ENCODE measurements around the gene EMILIN3. TPM values are rescaled to one million over a fixed set of nuclear protein-coding genes. Genes with fewer than 3 reads are reported as not detected.

Gene EMILIN3
- total RNA-seq, 1 experiment from 2014 or later = not detected

- Histone ChIP-seq H3K27me3 (ENCODE audit: insufficient read depth, low read length) (no peaks in the 10 kb centered on the region), H4K20me1 (ENCODE audit: insufficient read depth) (no peaks in the 10 kb centered on the region), H3K4me2 (ENCODE audit: low read length) (no peak overlapping the region), H3K9me3 (ENCODE audit: control insufficient read depth in 1 of 2, insufficient read depth in 1 of 2, low read depth in 1 of 2, low read length in 2 of 2) (no peaks in the 10 kb centered on the region), H3K9me2 (ENCODE audit: insufficient read depth) (no peaks in the 10 kb centered on the region), H3K36me3 (ENCODE audit: control insufficient read depth in 1 of 2, insufficient read depth in 2 of 2, low read length in 2 of 2) (no peaks in the 10 kb centered on the region), H2AFZ (ENCODE audit: low read depth, low read length, poor library complexity, severe bottlenecking) (no peak overlapping the region), H3K4me1 (ENCODE audit: control insufficient read depth in 1 of 2, insufficient read depth in 2 of 2, low read length in 2 of 2) (peaks cover 7 to 19% of the 10 kb centered on the region in 2 experiments; a peak in 3 of 4 replicates), H3K79me2 (ENCODE audit: insufficient read depth, low read length) (no peaks in the 10 kb centered on the region), H3K9ac (ENCODE audit: low read length) (no peak overlapping the region), H3K4me3 (replicated peaks in 1 of 2; ENCODE audit: low read depth in 1 of 2, low read length in 2 of 2) (no peak overlapping the region), H3K27ac (ENCODE audit: low read depth, low read length) (no peak overlapping the region)
- ChIA-PET POLR2A (no interaction called here), RAD21 (ENCODE audit: low non-redundant PET in 1 of 2, low total read pairs in 2 of 2, uncharacterized antibody in 2 of 2, unreplicated experiment in 2 of 2) (no interaction called here), CTCF (interaction anchor here (1.2 to 1.8 kb wide), 2 partner anchors 9 to 10 kb away, joined by 4 to 15 read pairs; partner anchors contain the start of gene LPIN3)
- DNase-seq (ENCODE audit: low read depth, low spot score) (no peak), ATAC-seq (no peak)
- intact Hi-C loops (cut with micrococcal nuclease) = no loop called here
- no TSS peak for BruUV-seq (replicated peaks)
- TF ChIP-seq CBX3 (IDR thresholded peaks at IDR 0.05; ENCODE audit: low read depth) = no peak
- no peak for TF ChIP-seq YY1 (IDR thresholded peaks at IDR 0.05; ENCODE audit: extremely low read depth, insufficient replicate concordance, low read depth, low read length)
- no peak for TF ChIP-seq REST (IDR thresholded peaks at IDR 0.05; ENCODE audit: low read depth)
- TF ChIP-seq, protein P1, sequence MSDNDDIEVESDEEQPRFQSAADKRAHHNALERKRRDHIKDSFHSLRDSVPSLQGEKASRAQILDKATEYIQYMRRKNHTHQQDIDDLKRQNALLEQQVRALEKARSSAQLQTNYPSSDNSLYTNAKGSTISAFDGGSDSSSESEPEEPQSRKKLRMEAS (IDR thresholded peaks at IDR 0.05) = no peak
- no peak for TF ChIP-seq EGR1 (IDR thresholded peaks at IDR 0.05; ENCODE audit: low read depth)
These were observed 35.7 kb downstream of the EMILIN3 start for GRCh38 chr20:41330941-41331340.

- no peak for DNase-seq (ENCODE audit: low read depth, low spot score)
- Histone ChIP-seq H4K20me1 (ENCODE audit: insufficient read depth) (no peaks in the 10 kb centered on the region), H3K9me2 (ENCODE audit: insufficient read depth) (no peaks in the 10 kb centered on the region), H3K27me3 (ENCODE audit: insufficient read depth, low read length) (no peaks in the 10 kb centered on the region), H3K27ac (ENCODE audit: low read depth, low read length) (no peak overlapping the region), H3K36me3 (ENCODE audit: control insufficient read depth in 1 of 2, insufficient read depth in 2 of 2, low read length in 2 of 2) (no peaks in the 10 kb centered on the region), H2AFZ (ENCODE audit: low read depth, low read length, poor library complexity, severe bottlenecking) (peak overlapping the region; percentile 99), H3K4me3 (replicated peaks in 1 of 2; ENCODE audit: low read depth in 1 of 2, low read length in 2 of 2) (no peak overlapping the region), H3K4me1 (ENCODE audit: control insufficient read depth in 1 of 2, insufficient read depth in 2 of 2, low read length in 2 of 2) (peaks cover 7 to 19% of the 10 kb centered on the region in 2 experiments; a peak in 3 of 4 replicates), H3K79me2 (ENCODE audit: insufficient read depth, low read length) (no peaks in the 10 kb centered on the region), H3K4me2 (ENCODE audit: low read length) (no peak overlapping the region), H3K9ac (ENCODE audit: low read length) (no peak overlapping the region), H3K9me3 (ENCODE audit: control insufficient read depth in 1 of 2, insufficient read depth in 1 of 2, low read depth in 1 of 2, low read length in 2 of 2) (no peaks in the 10 kb centered on the region)
- RAD21 ChIA-PET (ENCODE audit: low non-redundant PET in 1 of 2, low total read pairs in 2 of 2, uncharacterized antibody in 2 of 2, unreplicated experiment in 2 of 2) = no interaction called here
- TF ChIP-seq RAD21 (IDR thresholded peaks at IDR 0.05; ENCODE audit: low read depth) (no peak), ZNF274 (IDR thresholded peaks at IDR 0.05; ENCODE audit: low read depth, low read length) (no peak), TCF7L2 (IDR thresholded peaks at IDR 0.05; ENCODE audit: borderline replicate concordance, extremely low read depth, insufficient read depth, insufficient read length) (no peak), JUND (IDR thresholded peaks at IDR 0.05) (no peak), FOSL1 (IDR thresholded peaks at IDR 0.05; ENCODE audit: low read depth) (no peak), ELF1 (IDR thresholded peaks at IDR 0.05; ENCODE audit: borderline replicate concordance, low read depth) (no peak), CEBPB (IDR thresholded peaks at IDR 0.05; ENCODE audit: low read depth) (no peak), POLR2A (IDR thresholded peaks at IDR 0.05; ENCODE audit: borderline replicate concordance, extremely low read depth, insufficient read depth, insufficient read length) (no peak), SRF (IDR thresholded peaks at IDR 0.05; ENCODE audit: low read depth) (no peak)
- no peak for ATAC-seq
- intact Hi-C loops (cut with micrococcal nuclease) = no loop called here
- CTCF ChIA-PET = interaction anchor here (1.4 to 1.8 kb wide), 2 partner anchors 10 to 339 kb away, joined by 4 to 15 read pairs; partner anchors contain the start of gene LPIN3
- BruUV-seq (replicated peaks) = no TSS peak
- POLR2A ChIA-PET = no interaction called here
These were observed 36.3 kb downstream of the EMILIN3 start for GRCh38 chr20:41330343-41330720.
